ENCODE results near the gene MLH3.

The MLH3 gene

DNA sequence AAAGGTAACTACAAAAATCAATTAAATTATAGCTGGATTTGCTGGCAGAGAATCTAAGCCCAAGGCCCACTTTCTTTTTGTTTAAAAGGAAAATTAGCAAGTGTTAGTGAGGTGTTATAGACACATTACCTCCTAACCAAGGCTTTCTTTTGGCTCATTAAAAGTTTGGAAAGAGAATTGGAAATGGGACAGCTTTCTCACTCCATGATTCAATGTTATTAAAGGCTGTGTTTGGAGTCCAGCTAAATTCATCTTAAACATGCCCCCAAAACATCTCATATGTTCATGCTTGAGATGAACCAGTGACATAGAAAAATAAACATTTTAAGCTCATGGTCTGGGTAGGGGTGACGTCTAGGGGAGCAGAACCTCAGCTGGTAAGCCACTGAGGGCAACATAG lies 82.5 kb downstream of the MLH3 start:
- no peak for DNase-seq
- no peak overlapping the region for H3K27ac ChIP-seq
- in situ Hi-C loops (cut with HindIII; ENCODE audit: low pct_ligation_motif_present, low sequenced_read_pairs) = no loop called here
- H3K4me3 ChIP-seq (ENCODE audit: low read depth, low read length) = no peak overlapping the region
- TF ChIP-seq, protein P1, sequence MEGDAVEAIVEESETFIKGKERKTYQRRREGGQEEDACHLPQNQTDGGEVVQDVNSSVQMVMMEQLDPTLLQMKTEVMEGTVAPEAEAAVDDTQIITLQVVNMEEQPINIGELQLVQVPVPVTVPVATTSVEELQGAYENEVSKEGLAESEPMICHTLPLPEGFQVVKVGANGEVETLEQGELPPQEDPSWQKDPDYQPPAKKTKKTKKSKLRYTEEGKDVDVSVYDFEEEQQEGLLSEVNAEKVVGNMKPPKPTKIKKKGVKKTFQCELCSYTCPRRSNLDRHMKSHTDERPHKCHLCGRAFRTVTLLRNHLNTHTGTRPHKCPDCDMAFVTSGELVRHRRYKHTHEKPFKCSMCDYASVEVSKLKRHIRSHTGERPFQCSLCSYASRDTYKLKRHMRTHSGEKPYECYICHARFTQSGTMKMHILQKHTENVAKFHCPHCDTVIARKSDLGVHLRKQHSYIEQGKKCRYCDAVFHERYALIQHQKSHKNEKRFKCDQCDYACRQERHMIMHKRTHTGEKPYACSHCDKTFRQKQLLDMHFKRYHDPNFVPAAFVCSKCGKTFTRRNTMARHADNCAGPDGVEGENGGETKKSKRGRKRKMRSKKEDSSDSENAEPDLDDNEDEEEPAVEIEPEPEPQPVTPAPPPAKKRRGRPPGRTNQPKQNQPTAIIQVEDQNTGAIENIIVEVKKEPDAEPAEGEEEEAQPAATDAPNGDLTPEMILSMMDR (IDR thresholded peaks at IDR 0.05; ENCODE audit: low read depth, low read length, missing control alignments) = no peak
- no peaks in the 10 kb centered on the region for H3K36me3 ChIP-seq (replicated peaks)
- H3K27me3 ChIP-seq (replicated peaks) = no peaks in the 10 kb centered on the region

DNA sequence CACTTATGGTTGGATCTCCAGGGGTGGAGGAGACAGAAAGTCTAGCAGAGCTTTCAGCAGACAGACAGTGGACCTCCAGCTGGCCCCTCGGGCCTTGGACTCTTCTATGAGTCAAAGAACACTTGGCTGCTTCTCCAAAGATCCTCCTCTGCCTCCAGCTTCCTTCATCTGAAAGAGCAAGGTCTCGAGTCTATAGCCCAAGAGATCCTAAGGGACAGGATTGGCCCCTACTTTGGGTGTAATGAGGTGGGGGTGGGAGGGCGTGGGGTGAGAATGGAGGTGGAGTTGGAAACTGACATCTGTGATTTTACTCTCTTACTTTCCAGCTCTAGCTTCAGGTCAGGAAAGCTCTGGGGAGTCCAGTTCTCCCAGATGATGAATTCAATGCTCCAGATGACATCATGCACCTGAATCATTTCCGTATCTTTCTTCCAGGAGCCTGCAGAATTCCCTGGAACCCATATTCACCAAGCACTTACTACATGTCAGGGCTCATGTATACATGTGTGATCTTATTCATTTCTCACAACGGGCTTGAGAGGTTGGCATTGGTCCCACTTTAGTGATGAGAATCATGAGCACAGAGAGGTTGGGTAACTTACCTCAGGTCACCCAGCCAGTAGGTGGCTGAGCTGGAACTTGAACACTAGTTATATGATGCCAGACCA lies 85.6 kb downstream of the MLH3 start:
- no peak for DNase-seq
- Histone ChIP-seq H3K27ac (no peak overlapping the region), H3K36me3 (replicated peaks) (no peaks in the 10 kb centered on the region), H3K27me3 (replicated peaks) (no peaks in the 10 kb centered on the region), H3K4me3 (ENCODE audit: low read depth, low read length) (no peak overlapping the region)
- TF ChIP-seq, protein P1 (IDR thresholded peaks at IDR 0.05; ENCODE audit: low read depth, low read length, missing control alignments) = no peak
- in situ Hi-C loops (cut with HindIII; ENCODE audit: low pct_ligation_motif_present, low sequenced_read_pairs) = no loop called here

DNA sequence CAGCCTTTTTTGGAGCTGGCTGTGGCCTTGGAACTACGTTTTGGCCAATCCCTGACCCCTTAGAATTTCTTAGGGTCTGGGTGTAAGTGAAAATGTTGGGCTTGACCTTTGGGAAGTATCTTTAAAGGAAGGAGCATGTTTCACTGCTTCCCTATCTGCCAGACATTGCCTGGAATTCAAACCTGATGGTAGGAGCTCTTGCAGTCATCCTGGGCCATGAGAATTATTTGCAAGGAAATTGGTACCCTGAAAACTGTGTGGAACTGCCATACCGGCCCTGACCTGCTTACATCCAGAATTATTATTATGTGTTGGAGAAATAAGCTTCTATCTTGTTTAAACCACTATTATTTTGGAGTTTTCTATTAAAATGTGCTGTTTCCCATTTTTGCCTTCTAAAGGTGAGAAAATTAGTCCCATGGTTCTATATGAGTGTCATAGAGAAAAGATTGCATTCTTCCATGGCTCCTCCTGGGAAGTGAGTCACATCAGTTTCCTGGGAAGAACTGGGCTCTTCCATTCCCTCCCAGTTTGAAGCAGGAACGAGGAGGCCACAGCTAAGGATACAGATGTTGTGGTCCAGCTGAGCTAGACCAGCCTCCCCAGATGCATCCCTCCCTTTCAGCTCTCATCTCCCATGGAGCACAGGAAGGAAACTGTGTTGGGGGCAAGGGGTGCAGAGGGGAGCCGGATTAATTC lies 86.3 kb downstream of the MLH3 start:
- H3K27ac ChIP-seq = no peak overlapping the region
- in situ Hi-C loops (cut with HindIII; ENCODE audit: low pct_ligation_motif_present, low sequenced_read_pairs) = no loop called here
- no peaks in the 10 kb centered on the region for H3K27me3 ChIP-seq (replicated peaks)
- no peaks in the 10 kb centered on the region for H3K36me3 ChIP-seq (replicated peaks)
- no peak for DNase-seq
- no peak overlapping the region for H3K4me3 ChIP-seq (ENCODE audit: low read depth, low read length)
- TF ChIP-seq, protein P1 (IDR thresholded peaks at IDR 0.05; ENCODE audit: low read depth, low read length, missing control alignments) = no peak

All from brain microvascular endothelial cell (primary cell).